ENCODE measurements around the gene SNX4. TPM values are rescaled to one million over a fixed set of nuclear protein-coding genes. Genes with fewer than 3 reads are reported as not detected.

Gene SNX4
- polyA plus RNA-seq, 1 donor from 2014 or later: 180 TPM

GRCh38 chr3:125513490-125514115 is 6.4 kb downstream of the SNX4 start:
- Histone ChIP-seq H3K9ac (ENCODE audit: low read length) (no peak overlapping the region), H4K20me1 (ENCODE audit: insufficient read depth) (no peaks in the 10 kb centered on the region), H3K27me3 (ENCODE audit: insufficient read depth, low read depth, low read length) (no peaks in the 10 kb centered on the region), H3F3A (ENCODE audit: insufficient read depth, low read length, poor library complexity, severe bottlenecking) (no peaks in the 10 kb centered on the region), H2AFZ (ENCODE audit: low read depth, low read length) (no peak overlapping the region), H3K4me3 (ENCODE audit: low read length) (no peak overlapping the region), H3K9me3 (ENCODE audit: low read length) (no peaks in the 10 kb centered on the region), H3K36me3 (ENCODE audit: insufficient read depth, low read length) (peaks cover 6% of the 10 kb centered on the region), H3K9me2 (ENCODE audit: insufficient read depth, low read length) (no peaks in the 10 kb centered on the region), H3K79me2 (replicated peaks; ENCODE audit: insufficient read depth, low read length) (peaks cover 58% of the 10 kb centered on the region), H3K27ac (ENCODE audit: low read length) (no peak overlapping the region), H3K4me2 (ENCODE audit: low read length) (no peak overlapping the region)
- TF ChIP-seq CTCF (IDR thresholded peaks at IDR 0.05; ENCODE audit: poor library complexity, severe bottlenecking): no peak
- no peak for TF ChIP-seq MXI1 (conservative IDR thresholded peaks at IDR 0.05; ENCODE audit: poor library complexity, severe bottlenecking)
- TF ChIP-seq EZH2 (IDR thresholded peaks at IDR 0.05; ENCODE audit: borderline replicate concordance, insufficient read depth, low read length, poor library complexity, severe bottlenecking): no peak
- no peak for TF ChIP-seq TAF1 (IDR thresholded peaks at IDR 0.05; ENCODE audit: low read depth)
- no peak for TF ChIP-seq REST (IDR thresholded peaks at IDR 0.05; ENCODE audit: borderline replicate concordance)
- TF ChIP-seq RAD21 (conservative IDR thresholded peaks at IDR 0.05): no peak
- TF ChIP-seq POLR2AphosphoS5 (IDR thresholded peaks at IDR 0.05): no peak

- Histone ChIP-seq H3F3A (ENCODE audit: insufficient read depth, low read length, poor library complexity, severe bottlenecking) (no peaks in the 10 kb centered on the region), H3K27ac (ENCODE audit: low read length) (no peak overlapping the region), H4K20me1 (ENCODE audit: insufficient read depth) (no peaks in the 10 kb centered on the region), H3K9ac (ENCODE audit: low read length) (no peak overlapping the region), H3K9me2 (ENCODE audit: insufficient read depth, low read length) (no peaks in the 10 kb centered on the region), H3K9me3 (ENCODE audit: low read length) (no peaks in the 10 kb centered on the region), H3K36me3 (ENCODE audit: insufficient read depth, low read length) (peaks cover 6% of the 10 kb centered on the region), H3K4me3 (ENCODE audit: low read length) (no peak overlapping the region), H3K27me3 (ENCODE audit: insufficient read depth, low read depth, low read length) (no peaks in the 10 kb centered on the region), H3K4me2 (ENCODE audit: low read length) (no peak overlapping the region), H3K79me2 (replicated peaks; ENCODE audit: insufficient read depth, low read length) (peaks cover 52% of the 10 kb centered on the region), H2AFZ (ENCODE audit: low read depth, low read length) (no peak overlapping the region)
- no peak for TF ChIP-seq EZH2 (IDR thresholded peaks at IDR 0.05; ENCODE audit: borderline replicate concordance, insufficient read depth, low read length, poor library complexity, severe bottlenecking)
- no peak for TF ChIP-seq POLR2AphosphoS5 (IDR thresholded peaks at IDR 0.05)
- no peak for TF ChIP-seq REST (IDR thresholded peaks at IDR 0.05; ENCODE audit: borderline replicate concordance)
- no peak for TF ChIP-seq MXI1 (conservative IDR thresholded peaks at IDR 0.05; ENCODE audit: poor library complexity, severe bottlenecking)
- TF ChIP-seq SMC3 (conservative IDR thresholded peaks at IDR 0.05; ENCODE audit: poor library complexity): no peak
- no peak for TF ChIP-seq CTCF (IDR thresholded peaks at IDR 0.05; ENCODE audit: poor library complexity, severe bottlenecking)
- no peak for TF ChIP-seq EP300 (conservative IDR thresholded peaks at IDR 0.05; ENCODE audit: poor library complexity, severe bottlenecking)
- no peak for TF ChIP-seq RAD21 (conservative IDR thresholded peaks at IDR 0.05)
- TF ChIP-seq TAF1 (IDR thresholded peaks at IDR 0.05; ENCODE audit: low read depth): no peak
These were observed 7.7 kb downstream of the SNX4 start for GRCh38 chr3:125512135-125512920.
